WERI-Rb-1 (cell line): ENCODE measurements around the gene TAL2.

Experiments
- DNase-seq: peaks from one replicate; pipeline ENCODE4 v3.0.0-alpha.2; 2020
- H3K27ac ChIP-seq: fragments of 250-450 bp; sonication (Bioruptor Pico); 2 replicates; pipeline ENCODE4 v1.5.1; 2020; ENCODE audit warnings: mild to moderate bottlenecking, moderate library complexity
- H3K27me3 ChIP-seq: fragments of 250-450 bp; sonication (Bioruptor Pico); 2 replicates; pipeline ENCODE4 v1.5.1; 2021; ENCODE audit warnings: mild to moderate bottlenecking, low read depth, moderate library complexity; ENCODE audit not compliant: insufficient read depth, severe bottlenecking
- H3K36me3 ChIP-seq: fragments of 250-450 bp; sonication (Bioruptor Pico); 2 replicates; pipeline ENCODE4 v1.5.1; 2020; ENCODE audit warnings: mild to moderate bottlenecking, moderate library complexity
- H3K4me3 ChIP-seq: 2 replicates; pipeline ENCODE4 v1.5.1; 2011; ENCODE audit warnings: low read depth, mild to moderate bottlenecking, control low read depth, low read length
- H3K9me3 ChIP-seq: fragments of 250-450 bp; sonication (Bioruptor Pico); 2 replicates; pipeline ENCODE4 v1.5.1; 2021; ENCODE audit warnings: mild to moderate bottlenecking, moderate library complexity; ENCODE audit not compliant: severe bottlenecking
- CTCF ChIP-seq: IDR thresholded peaks from 2 replicates; pipeline ENCODE4 v1.5.1; 2011; ENCODE audit warnings: low read depth, mild to moderate bottlenecking, control low read depth, inconsistent platforms, low read length

Gene TAL2

DNA sequence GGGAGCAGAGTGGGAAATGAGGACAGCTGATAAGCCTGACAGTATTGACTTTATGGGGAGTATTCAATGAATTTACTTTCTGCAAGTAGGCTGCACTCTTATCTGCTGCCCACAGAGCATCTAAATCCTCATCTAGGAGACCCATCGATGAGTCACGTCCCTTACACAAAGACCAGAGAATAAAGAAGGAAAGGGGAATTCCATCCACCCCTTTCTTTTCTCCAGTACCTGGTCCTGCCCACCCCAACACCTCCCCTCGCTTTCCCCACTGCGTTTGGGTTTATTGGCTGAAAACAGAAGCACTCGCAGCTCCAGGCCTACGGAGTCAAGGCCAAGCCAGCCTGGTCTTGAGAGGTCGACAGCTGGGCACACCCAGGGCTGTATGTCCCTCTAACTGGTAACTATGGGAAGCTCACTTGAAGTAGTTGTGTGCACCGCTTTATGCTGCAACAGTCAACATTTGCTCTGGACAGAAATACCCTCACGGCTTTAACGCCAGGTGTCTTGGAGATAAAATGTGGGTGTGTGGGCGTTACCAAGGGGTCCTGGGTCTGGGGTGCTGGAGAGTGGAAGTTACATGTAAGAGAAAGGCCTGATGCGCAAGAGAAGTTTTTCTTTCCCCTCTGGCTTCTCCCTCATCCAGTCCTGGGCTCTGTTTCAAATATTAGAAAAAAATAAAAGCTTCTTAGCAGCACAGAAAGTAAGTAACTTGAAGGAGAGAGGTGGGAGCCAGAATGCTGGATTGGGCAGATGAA, 14.5 kb upstream of the TAL2 start:
- Histone ChIP-seq H3K36me3 (no peaks in the 10 kb centered on the region), H3K9me3 (peaks cover 2% of the 10 kb centered on the region), H3K27me3 (no peaks in the 10 kb centered on the region), H3K27ac (peak overlapping the region; percentile 92), H3K4me3 (peak overlapping the region; percentile 25)
- no peak for TF ChIP-seq CTCF
- peak; percentile 48 for DNase-seq

DNA sequence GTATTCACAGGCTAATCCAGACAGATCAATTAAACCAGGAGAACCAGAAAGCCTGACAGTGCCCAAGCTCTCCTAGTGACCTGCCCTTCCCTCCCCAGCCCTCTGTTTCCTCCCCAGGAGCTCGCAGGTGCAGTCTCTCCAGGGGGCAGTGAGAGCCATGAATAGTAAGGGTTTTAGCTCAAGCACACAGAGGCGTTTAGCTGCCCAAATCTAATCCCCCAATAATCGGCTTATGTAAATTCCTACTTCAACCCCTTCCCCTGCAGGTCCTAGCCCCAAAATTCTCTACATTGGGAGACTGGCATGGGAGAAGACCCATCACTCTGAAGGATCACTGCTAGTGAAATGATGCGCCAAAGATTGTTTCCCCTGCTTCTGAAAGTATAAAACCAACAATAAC, 10.5 kb upstream of the TAL2 start:
- Histone ChIP-seq H3K27ac (peak overlapping the region; percentile 40), H3K36me3 (no peaks in the 10 kb centered on the region), H3K9me3 (no peaks in the 10 kb centered on the region), H3K27me3 (no peaks in the 10 kb centered on the region), H3K4me3 (no peak overlapping the region)
- DNase-seq, result peak; percentile 95
- TF ChIP-seq CTCF, result no peak

DNA sequence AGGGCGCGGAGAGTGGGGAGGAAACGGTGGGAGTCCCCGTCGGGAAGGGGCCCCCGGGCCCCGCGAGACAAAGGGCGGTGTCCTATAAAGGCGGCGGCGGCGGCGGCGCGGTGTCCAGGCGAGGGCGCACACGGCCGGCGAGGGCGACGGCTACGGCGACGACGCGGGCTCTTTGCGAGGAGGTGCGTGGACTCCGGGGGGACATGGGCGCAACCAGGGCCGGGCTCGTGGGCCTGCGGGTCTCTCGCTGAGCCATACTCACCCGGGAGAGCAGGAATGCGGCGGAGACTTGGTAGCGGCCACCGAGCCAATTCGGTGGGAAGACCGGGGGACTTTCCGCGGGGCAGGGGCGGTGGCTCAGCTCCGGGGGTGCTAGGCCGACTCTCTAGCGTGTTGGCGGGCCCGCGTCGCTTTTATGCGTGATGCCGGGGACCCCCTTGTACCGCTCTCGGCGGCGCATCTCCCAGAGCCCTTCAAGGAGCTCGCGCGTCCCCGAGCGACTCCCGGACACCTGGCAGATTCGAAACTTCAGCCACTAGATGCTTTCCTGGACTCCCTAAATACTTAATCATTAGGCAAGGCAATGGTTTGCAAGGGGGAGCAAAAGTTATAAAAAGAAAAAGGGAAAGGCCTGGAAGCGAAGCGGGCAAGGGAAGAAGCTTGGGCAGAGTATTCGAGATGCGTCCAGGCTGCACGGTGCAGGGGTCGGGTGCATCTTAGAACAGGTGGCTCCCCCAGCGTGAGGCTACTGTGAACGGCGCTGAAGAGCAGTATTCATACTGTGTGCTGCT, 5.9 kb upstream of the TAL2 start:
- peak overlapping the region; percentile 69 for H3K27ac ChIP-seq
- no peaks in the 10 kb centered on the region for H3K9me3 ChIP-seq
- H3K4me3 ChIP-seq, result peak overlapping the region; percentile 90
- TF ChIP-seq CTCF, result peak; percentile 43
- peak; percentile 77 for DNase-seq
- no peaks in the 10 kb centered on the region for H3K36me3 ChIP-seq
- H3K27me3 ChIP-seq, result no peaks in the 10 kb centered on the region

GRCh38 chr9:105658351-105658750, 3.9 kb upstream of the TAL2 start:
- no peak overlapping the region for H3K4me3 ChIP-seq
- no peak overlapping the region for H3K27ac ChIP-seq
- no peaks in the 10 kb centered on the region for H3K27me3 ChIP-seq
- DNase-seq, result no peak
- TF ChIP-seq CTCF, result no peak
- peaks cover 9% of the 10 kb centered on the region for H3K36me3 ChIP-seq
- H3K9me3 ChIP-seq, result no peaks in the 10 kb centered on the region

GRCh38 chr9:105661011-105661410, 1.2 kb upstream of the TAL2 start:
- H3K4me3 ChIP-seq, result no peak overlapping the region
- H3K27ac ChIP-seq, result no peak overlapping the region
- no peak for TF ChIP-seq CTCF
- no peaks in the 10 kb centered on the region for H3K9me3 ChIP-seq
- peaks cover 12% of the 10 kb centered on the region for H3K36me3 ChIP-seq
- H3K27me3 ChIP-seq, result no peaks in the 10 kb centered on the region
- no peak for DNase-seq
